ENCODE measurements around the gene OBP2A. TPM values are rescaled to one million over a fixed set of nuclear protein-coding genes. Genes with fewer than 3 reads are reported as not detected.

Gene OBP2A
- total RNA-seq, 1 experiment from 2014 or later = not detected

GRCh38 chr9:135512241-135512603 lies 33.7 kb upstream of the OBP2A start (continued):
- TF ChIP-seq MAX (IDR thresholded peaks at IDR 0.05) = no peak

- intact Hi-C loops (cut with micrococcal nuclease) = no loop called here
- CTCF ChIA-PET = no interaction called here
- BruUV-seq (replicated peaks) = no TSS peak
These were observed 33.0 kb upstream of the OBP2A start for GRCh38 chr9:135512904-135513303.

More at GRCh38 chr9:135512904-135513303, 33.0 kb upstream of the OBP2A start:
- no peak overlapping the region for H3K9ac ChIP-seq (ENCODE audit: low read length)
- H3K79me2 ChIP-seq (ENCODE audit: insufficient read depth, low read length) = no peaks in the 10 kb centered on the region
- DNase-seq (ENCODE audit: low read depth, low spot score) = no peak
- no peak for TF ChIP-seq SIN3A (IDR thresholded peaks at IDR 0.05; ENCODE audit: low read depth)
- TF ChIP-seq EZH2phosphoT487 (IDR thresholded peaks at IDR 0.05; ENCODE audit: borderline replicate concordance) = no peak
- TF ChIP-seq REST (IDR thresholded peaks at IDR 0.05; ENCODE audit: low read depth) = no peak
- no peak for TF ChIP-seq SP1 (IDR thresholded peaks at IDR 0.05; ENCODE audit: low read depth)
- TF ChIP-seq CTCF (IDR thresholded peaks at IDR 0.05 in 2 of 3, conservative IDR thresholded peaks at IDR 0.05 in 1 of 3; ENCODE audit: borderline replicate concordance in 1 of 3, insufficient read depth in 1 of 3, low read depth in 2 of 3, low read length in 2 of 3) = no peak
- no peak for TF ChIP-seq RAD21 (IDR thresholded peaks at IDR 0.05; ENCODE audit: low read depth)
- TF ChIP-seq ELF1 (IDR thresholded peaks at IDR 0.05; ENCODE audit: borderline replicate concordance, low read depth) = no peak
- TF ChIP-seq MAX (IDR thresholded peaks at IDR 0.05) = no peak
- TF ChIP-seq FOSL1 (IDR thresholded peaks at IDR 0.05; ENCODE audit: low read depth) = no peak
- no peak for TF ChIP-seq POLR2AphosphoS5 (IDR thresholded peaks at IDR 0.05; ENCODE audit: low read depth, low read length)
- ATAC-seq = no peak
- RAD21 ChIA-PET (ENCODE audit: low non-redundant PET in 1 of 2, low total read pairs in 2 of 2, uncharacterized antibody in 2 of 2, unreplicated experiment in 2 of 2) = no interaction called here
- no peaks in the 10 kb centered on the region for H3K9me2 ChIP-seq (ENCODE audit: insufficient read depth)
- no peaks in the 10 kb centered on the region for H3K27me3 ChIP-seq (ENCODE audit: insufficient read depth, low read length)
- no peak overlapping the region for H3K27ac ChIP-seq (ENCODE audit: low read depth, low read length)
- no peak overlapping the region for H2AFZ ChIP-seq (ENCODE audit: low read depth, low read length, poor library complexity, severe bottlenecking)
- H3K4me3 ChIP-seq (replicated peaks in 1 of 2; ENCODE audit: low read depth in 1 of 2, low read length in 2 of 2) = no peak overlapping the region
- no peaks in the 10 kb centered on the region for H3K36me3 ChIP-seq (ENCODE audit: control insufficient read depth in 1 of 2, insufficient read depth in 2 of 2, low read length in 2 of 2)
- no peak overlapping the region for H3K4me2 ChIP-seq (ENCODE audit: low read length)
- POLR2A ChIA-PET = no interaction called here
- peaks cover 6 to 24% of the 10 kb centered on the region in 2 experiments; a peak in 3 of 4 replicates for H3K4me1 ChIP-seq (ENCODE audit: control insufficient read depth in 1 of 2, insufficient read depth in 2 of 2, low read length in 2 of 2)
- H4K20me1 ChIP-seq (ENCODE audit: insufficient read depth) = no peaks in the 10 kb centered on the region
- no peaks in the 10 kb centered on the region; a peak in 1 of 4 replicates for H3K9me3 ChIP-seq (ENCODE audit: control insufficient read depth in 1 of 2, insufficient read depth in 1 of 2, low read depth in 1 of 2, low read length in 2 of 2)
